GM18517 (cell line): ENCODE measurements around the gene PLEK2.

Experiments
- ATAC-seq: cut with Tn5 transposase; IDR thresholded peaks from one replicate; pipeline ENCODE4 v1.9.1; 2021; ENCODE audit warnings: mild to moderate bottlenecking, moderate library complexity; ENCODE audit not compliant: unreplicated experiment

PLEK2 gene

GRCh38 chr14:67405771-67406170, 6.2 kb downstream of the PLEK2 start:
- ATAC-seq: no peak

- ATAC-seq: no peak
Observed at GRCh38 chr14:67400434-67400833, 11.5 kb downstream of the PLEK2 start.

- ATAC-seq: no peak
Observed at GRCh38 chr14:67397536-67397935, 14.4 kb downstream of the PLEK2 start.

- ATAC-seq: no peak
Observed at GRCh38 chr14:67396381-67396970, 15.5 kb downstream of the PLEK2 start.

- no peak for ATAC-seq
Observed at GRCh38 chr14:67395876-67396189, 16.1 kb downstream of the PLEK2 start.

- no peak for ATAC-seq
Observed at GRCh38 chr14:67395086-67395875, 16.7 kb downstream of the PLEK2 start.

GRCh38 chr14:67393689-67394088, 18.3 kb downstream of the PLEK2 start:
- no peak for ATAC-seq

GRCh38 chr14:67392800-67393199, 19.2 kb downstream of the PLEK2 start:
- no peak for ATAC-seq

GRCh38 chr14:67392123-67392522, 19.8 kb downstream of the PLEK2 start:
- ATAC-seq: no peak

GRCh38 chr14:67391268-67391667, 20.7 kb downstream of the PLEK2 start:
- ATAC-seq: no peak

- no peak for ATAC-seq
Observed at GRCh38 chr14:67389811-67390534, 22.0 kb downstream of the PLEK2 start.

- no peak for ATAC-seq
Observed at GRCh38 chr14:67389275-67389674, 22.7 kb downstream of the PLEK2 start.

GRCh38 chr14:67387195-67387594, 24.8 kb downstream of the PLEK2 start:
- no peak for ATAC-seq

- no peak for ATAC-seq
Observed at GRCh38 chr14:67385618-67386017, 26.3 kb downstream of the PLEK2 start.

- no peak for ATAC-seq
Observed at GRCh38 chr14:67385120-67385519, 26.8 kb downstream of the PLEK2 start.

- no peak for ATAC-seq
Observed at GRCh38 chr14:67377916-67378315, 34.0 kb downstream of the PLEK2 start.

- no peak for ATAC-seq
Observed at GRCh38 chr14:67373347-67373746, 38.6 kb downstream of the PLEK2 start.

- ATAC-seq: no peak
Observed at GRCh38 chr14:67372833-67373232, 39.1 kb downstream of the PLEK2 start.

- no peak for ATAC-seq
Observed at GRCh38 chr14:67371247-67372148, 40.5 kb downstream of the PLEK2 start.

- ATAC-seq: no peak
Observed at GRCh38 chr14:67370830-67371229, 41.1 kb downstream of the PLEK2 start.

GRCh38 chr14:67365476-67365875, 46.5 kb downstream of the PLEK2 start:
- no peak for ATAC-seq
